ENCODE measurements around the gene ARVCF. TPM values are rescaled to one million over a fixed set of nuclear protein-coding genes. Genes with fewer than 3 reads are reported as not detected.

ARVCF gene
- total and polyA plus RNA-seq, 9 of the 15 experiments (the other 6 are each of a cell fraction or from before 2014, with no cell fraction given): 0.03 to 97.4 (median 15.6) TPM

- FAIRE-seq: no peak
- no peak for ATAC-seq
- peak overlapping the region in 1 of 2 experiments; percentile 73; a peak in 2 of 4 replicates for H3K9ac ChIP-seq (ENCODE audit: insufficient read depth in 1 of 2, low read depth in 2 of 2, low read length in 2 of 2)
- peaks cover 88% of the 10 kb centered on the region for H3K36me3 ChIP-seq (ENCODE audit: control insufficient read depth, insufficient read depth, low read length)
- ChIA-PET POLR2A (interaction anchor here (0.6 to 3.3 kb wide), 10 partner anchors 9 to 1719 kb away, joined by 3 to 10 read pairs (median 5); no protein-coding TSS in a partner anchor), CTCF (ENCODE audit: low intra/inter-chr PET ratio) (no interaction called here)
- no peaks in the 10 kb centered on the region for H3K27me3 ChIP-seq (ENCODE audit: control insufficient read depth in 2 of 2, insufficient read depth in 2 of 2, low read length in 2 of 2)
- no peaks in the 10 kb centered on the region for H3K79me2 ChIP-seq (ENCODE audit: control insufficient read depth, insufficient read depth, low read length)
- H4K20me1 ChIP-seq (replicated peaks; ENCODE audit: control insufficient read depth, insufficient read depth, low read length): peaks cover 2% of the 10 kb centered on the region; the same call in 1 of the 2 replicates
- in situ Hi-C loops (cut with MboI) (no loop called here), intact Hi-C loops (cut with micrococcal nuclease) (no loop called here)
- H3K9me1 ChIP-seq (ENCODE audit: control insufficient read depth, insufficient read depth, low read length): peaks cover 8% of the 10 kb centered on the region
- H2AFZ ChIP-seq (ENCODE audit: low read depth, low read length): no peak overlapping the region
- peaks cover 2 to 47% of the 10 kb centered on the region in 2 experiments for H3K4me1 ChIP-seq (replicated peaks in 1 of 2; ENCODE audit: control insufficient read depth in 2 of 2, insufficient read depth in 2 of 2, low read length in 2 of 2)
- WGBS (ENCODE audit: insufficient coverage, low coverage, missing lambda C conversion rate): 90% methylated on average over 26 of the region's 26 CpGs
- no peak overlapping the region for H3K4me3 ChIP-seq
- H3K9me3 ChIP-seq (replicated peaks; ENCODE audit: control insufficient read depth, insufficient read depth, low read depth, low read length): peaks cover 10% of the 10 kb centered on the region
- DNase-seq (ENCODE audit: extremely low read depth in 1 of 4, low spot score in 3 of 4): no peak
- BruUV-seq (replicated peaks): no TSS peak
- no peak overlapping the region for H3K4me2 ChIP-seq (ENCODE audit: insufficient read depth, low read length)
- H3K27ac ChIP-seq (ENCODE audit: extremely low read depth, low read depth, low read length): no peak overlapping the region
- TF ChIP-seq, protein P1, sequence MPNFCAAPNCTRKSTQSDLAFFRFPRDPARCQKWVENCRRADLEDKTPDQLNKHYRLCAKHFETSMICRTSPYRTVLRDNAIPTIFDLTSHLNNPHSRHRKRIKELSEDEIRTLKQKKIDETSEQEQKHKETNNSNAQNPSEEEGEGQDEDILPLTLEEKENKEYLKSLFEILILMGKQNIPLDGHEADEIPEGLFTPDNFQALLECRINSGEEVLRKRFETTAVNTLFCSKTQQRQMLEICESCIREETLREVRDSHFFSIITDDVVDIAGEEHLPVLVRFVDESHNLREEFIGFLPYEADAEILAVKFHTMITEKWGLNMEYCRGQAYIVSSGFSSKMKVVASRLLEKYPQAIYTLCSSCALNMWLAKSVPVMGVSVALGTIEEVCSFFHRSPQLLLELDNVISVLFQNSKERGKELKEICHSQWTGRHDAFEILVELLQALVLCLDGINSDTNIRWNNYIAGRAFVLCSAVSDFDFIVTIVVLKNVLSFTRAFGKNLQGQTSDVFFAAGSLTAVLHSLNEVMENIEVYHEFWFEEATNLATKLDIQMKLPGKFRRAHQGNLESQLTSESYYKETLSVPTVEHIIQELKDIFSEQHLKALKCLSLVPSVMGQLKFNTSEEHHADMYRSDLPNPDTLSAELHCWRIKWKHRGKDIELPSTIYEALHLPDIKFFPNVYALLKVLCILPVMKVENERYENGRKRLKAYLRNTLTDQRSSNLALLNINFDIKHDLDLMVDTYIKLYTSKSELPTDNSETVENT (CRISPR knock-in tag; IDR thresholded peaks at IDR 0.05): peak; percentile 91
- TF ChIP-seq TAF15 (IDR thresholded peaks at IDR 0.05; ENCODE audit: low read depth, low read length) (0 out of 2 replicates have a peak, but pooled peaks have one; percentile 69), HNRNPL (IDR thresholded peaks at IDR 0.05; ENCODE audit: low read depth, low read length) (0 out of 2 replicates have a peak, but pooled peaks have one; percentile 19), ELF4 (CRISPR knock-in tag; IDR thresholded peaks at IDR 0.05) (peak; percentile 50; the same call in 1 of the 2 replicates), POLR2G (IDR thresholded peaks at IDR 0.05; ENCODE audit: low read depth, low read length) (peak; percentile 60), WHSC1 (IDR thresholded peaks at IDR 0.05; ENCODE audit: low read length) (peak; percentile 99), POLR2A (conservative IDR thresholded peaks at IDR 0.05) (peak; percentile 3; the same call in 1 of the 2 replicates), ZNF699 (CRISPR knock-in tag; IDR thresholded peaks at IDR 0.05; ENCODE audit: insufficient replicate concordance) (peak; percentile 65), SMARCB1 (IDR thresholded peaks at IDR 0.05; ENCODE audit: insufficient read length, low read depth) (no peak), ZNF431 (CRISPR knock-in tag; IDR thresholded peaks at IDR 0.05) (no peak), HMGXB4 (CRISPR knock-in tag; IDR thresholded peaks at IDR 0.05) (0 out of 2 replicates have a peak, but pooled peaks have one; percentile 35), ZNF280B (CRISPR knock-in tag; IDR thresholded peaks at IDR 0.05) (no peak)
- TF ChIP-seq, protein P2, sequence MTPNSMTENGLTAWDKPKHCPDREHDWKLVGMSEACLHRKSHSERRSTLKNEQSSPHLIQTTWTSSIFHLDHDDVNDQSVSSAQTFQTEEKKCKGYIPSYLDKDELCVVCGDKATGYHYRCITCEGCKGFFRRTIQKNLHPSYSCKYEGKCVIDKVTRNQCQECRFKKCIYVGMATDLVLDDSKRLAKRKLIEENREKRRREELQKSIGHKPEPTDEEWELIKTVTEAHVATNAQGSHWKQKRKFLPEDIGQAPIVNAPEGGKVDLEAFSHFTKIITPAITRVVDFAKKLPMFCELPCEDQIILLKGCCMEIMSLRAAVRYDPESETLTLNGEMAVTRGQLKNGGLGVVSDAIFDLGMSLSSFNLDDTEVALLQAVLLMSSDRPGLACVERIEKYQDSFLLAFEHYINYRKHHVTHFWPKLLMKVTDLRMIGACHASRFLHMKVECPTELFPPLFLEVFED (CRISPR knock-in tag; conservative IDR thresholded peaks at IDR 0.05): no peak
Measured at GRCh38 chr22:20052309-20053259, 36.0 kb upstream of the ARVCF start.

Measured in K562 (cell line).